ENCODE results near the gene NTRK3. TPM values are rescaled to one million over a fixed set of nuclear protein-coding genes. Genes with fewer than 3 reads are reported as not detected.
"Not testable (repeated sequence)": the region's sequence is repeated elsewhere in the genome, so short reads cannot be mapped to it uniquely, and the experiment has no call there.

Gene NTRK3
- total RNA-seq, 1 donor from 2014 or later: not detected

GRCh38 chr15:88074386-88074785, 182.2 kb downstream of the NTRK3 start:
- no peak for TF ChIP-seq CTCF (IDR thresholded peaks at IDR 0.05; ENCODE audit: unreplicated experiment)
- H3K4me1 Mint-ChIP-seq (ENCODE audit: low read depth): peaks cover 11% of the 10 kb centered on the region
- DNase-seq (ENCODE audit: low spot score, unreplicated experiment): no peak

GRCh38 chr15:88073391-88073691, 183.2 kb downstream of the NTRK3 start:
- H3K4me3 Mint-ChIP-seq (ENCODE audit: low read depth): no peak overlapping the region
- peak; percentile 19 for DNase-seq (ENCODE audit: low spot score, unreplicated experiment)
- H3K9me3 Mint-ChIP-seq (ENCODE audit: low read depth): no peaks in the 10 kb centered on the region
- no peaks in the 10 kb centered on the region for H3K36me3 Mint-ChIP-seq (ENCODE audit: insufficient read depth)
- H3K4me1 Mint-ChIP-seq (ENCODE audit: low read depth): peaks cover 11% of the 10 kb centered on the region
- TF ChIP-seq CTCF (IDR thresholded peaks at IDR 0.05; ENCODE audit: unreplicated experiment): no peak
- peaks cover 5% of the 10 kb centered on the region for H3K27me3 Mint-ChIP-seq
- peak overlapping the region; percentile 79 for H3K27ac Mint-ChIP-seq

More at GRCh38 chr15:88074386-88074785, 182.2 kb downstream of the NTRK3 start:
- H3K27me3 Mint-ChIP-seq: peaks cover 2% of the 10 kb centered on the region
- H3K4me3 Mint-ChIP-seq (ENCODE audit: low read depth): no peak overlapping the region
- no peaks in the 10 kb centered on the region for H3K36me3 Mint-ChIP-seq (ENCODE audit: insufficient read depth)
- H3K27ac Mint-ChIP-seq: no peak overlapping the region
- H3K9me3 Mint-ChIP-seq (ENCODE audit: low read depth): no peaks in the 10 kb centered on the region

GRCh38 chr15:88072598-88073390, 183.7 kb downstream of the NTRK3 start:
- no peak for DNase-seq (ENCODE audit: low spot score, unreplicated experiment)
- Mint-ChIP-seq H3K36me3 (ENCODE audit: insufficient read depth) (no peaks in the 10 kb centered on the region), H3K4me1 (ENCODE audit: low read depth) (peaks cover 11% of the 10 kb centered on the region), H3K27me3 (peaks cover 5% of the 10 kb centered on the region), H3K4me3 (ENCODE audit: low read depth) (no peak overlapping the region), H3K9me3 (ENCODE audit: low read depth) (no peaks in the 10 kb centered on the region), H3K27ac (peak overlapping the region; percentile 79)
- TF ChIP-seq CTCF (IDR thresholded peaks at IDR 0.05; ENCODE audit: unreplicated experiment): no peak

GRCh38 chr15:88072133-88072532, 184.4 kb downstream of the NTRK3 start:
- not testable (repeated sequence) for H3K4me3 Mint-ChIP-seq (ENCODE audit: low read depth); H3K9me3 Mint-ChIP-seq (ENCODE audit: low read depth); H3K27me3 Mint-ChIP-seq; H3K36me3 Mint-ChIP-seq (ENCODE audit: insufficient read depth); DNase-seq (ENCODE audit: low spot score, unreplicated experiment); H3K27ac Mint-ChIP-seq
- H3K4me1 Mint-ChIP-seq (ENCODE audit: low read depth): peaks cover 11% of the 10 kb centered on the region

GRCh38 chr15:88071141-88071540, 185.4 kb downstream of the NTRK3 start:
- Mint-ChIP-seq H3K4me3 (ENCODE audit: low read depth) (no peak overlapping the region), H3K27me3 (peaks cover 5% of the 10 kb centered on the region), H3K4me1 (ENCODE audit: low read depth) (peaks cover 11% of the 10 kb centered on the region), H3K36me3 (ENCODE audit: insufficient read depth) (no peaks in the 10 kb centered on the region), H3K27ac (no peak overlapping the region), H3K9me3 (ENCODE audit: low read depth) (no peaks in the 10 kb centered on the region)
- no peak for DNase-seq (ENCODE audit: low spot score, unreplicated experiment)
- no peak for TF ChIP-seq CTCF (IDR thresholded peaks at IDR 0.05; ENCODE audit: unreplicated experiment)

- DNase-seq (ENCODE audit: low spot score, unreplicated experiment): no peak
- no peak overlapping the region for H3K4me3 Mint-ChIP-seq (ENCODE audit: low read depth)
- TF ChIP-seq CTCF (IDR thresholded peaks at IDR 0.05; ENCODE audit: unreplicated experiment): no peak
- no peaks in the 10 kb centered on the region for H3K36me3 Mint-ChIP-seq (ENCODE audit: insufficient read depth)
- H3K4me1 Mint-ChIP-seq (ENCODE audit: low read depth): peaks cover 11% of the 10 kb centered on the region
- H3K27me3 Mint-ChIP-seq: peaks cover 5% of the 10 kb centered on the region
- H3K9me3 Mint-ChIP-seq (ENCODE audit: low read depth): no peaks in the 10 kb centered on the region
- H3K27ac Mint-ChIP-seq: no peak overlapping the region
Observed at GRCh38 chr15:88069561-88069960, 187.0 kb downstream of the NTRK3 start.

Data from progenitor cell of endocrine pancreas (in vitro differentiated cells).